MCF 10A (cell line): ENCODE data around the gene WDR43. TPM values are rescaled to one million over a fixed set of nuclear protein-coding genes. Genes with fewer than 3 reads are reported as not detected.

Experiments
- BruUV-seq: library from RNA; stranded (reverse); fragments of 400-500 nt; replicated peaks from 2 replicates; lab custom pipeline; 2021; lab: Mats Ljungman, UMichigan
- CTCF ChIA-PET: fragments of 300-600 bp; sonication (Branson Sonifier 250); formaldehyde crosslinking; extraction: SDS; loops from one replicate; lab custom pipeline; 2021; ENCODE audit warnings: antibody characterized with exemption, inconsistent platforms; lab: Yijun Ruan, JAX
- POLR2A ChIA-PET: fragments of 300-600, 350-650 bp; sonication (Branson Sonifier 250); formaldehyde crosslinking; extraction: SDS; loops from one replicate; lab custom pipeline; 2020; ENCODE audit warnings: antibody characterized with exemption, inconsistent platforms; lab: Yijun Ruan, JAX
- DNase-seq: peaks from one replicate; pipeline ENCODE4 v3.0.0-alpha.2; 2018; ENCODE audit not compliant: unreplicated experiment
- H3K27ac Mint-ChIP-seq: one replicate; pipeline ENCODE4 v1.8.0; 2022; ENCODE audit warnings: mild to moderate bottlenecking, low read depth, mixed read lengths; ENCODE audit not compliant: unreplicated experiment
- H3K27me3 Mint-ChIP-seq: one replicate; pipeline ENCODE4 v1.8.0; 2022; ENCODE audit warnings: mixed read lengths; ENCODE audit not compliant: insufficient read depth, unreplicated experiment
- H3K36me3 Mint-ChIP-seq: one replicate; pipeline ENCODE4 v1.8.0; 2022; ENCODE audit warnings: mild to moderate bottlenecking, moderate library complexity, mixed read lengths; ENCODE audit not compliant: insufficient read depth, unreplicated experiment
- H3K4me1 Mint-ChIP-seq: one replicate; pipeline ENCODE4 v1.8.0; 2022; ENCODE audit warnings: mixed read lengths; ENCODE audit not compliant: insufficient read depth, unreplicated experiment
- H3K4me3 Mint-ChIP-seq: one replicate; pipeline ENCODE4 v1.8.0; 2022; ENCODE audit warnings: mild to moderate bottlenecking, moderate library complexity, mixed read lengths; ENCODE audit not compliant: unreplicated experiment
- H3K9me3 Mint-ChIP-seq: one replicate; pipeline ENCODE4 v1.8.0; 2022; ENCODE audit warnings: mixed read lengths; ENCODE audit not compliant: unreplicated experiment
- CTCF ChIP-seq: fragments of 200-600 bp; IDR thresholded peaks from one replicate; pipeline ENCODE4 v1.8.0; 2022; ENCODE audit warnings: antibody characterized with exemption, mild to moderate bottlenecking; ENCODE audit not compliant: unreplicated experiment
- intact Hi-C: fragments of 100-400 bp; cut with micrococcal nuclease; formaldehyde crosslinking; loops from 2 replicates; pipeline ENCODE4 v1.14.1; 2022
- total RNA-seq: library from RNA; stranded (reverse); gene quantifications from 2 replicates; pipeline ENCODE4 v1.2.3, GENCODE V29; 2022

The WDR43 gene
- total RNA-seq, 1 experiment from 2014 or later = 160 TPM

- no TSS peak for BruUV-seq
- intact Hi-C loops = loop anchor here (1.0 kb wide), 1 partner anchor 31 kb away; no protein-coding TSS in a partner anchor
- DNase-seq = no peak
- peak overlapping the region; percentile 18 for H3K27ac Mint-ChIP-seq
- H3K4me3 Mint-ChIP-seq = peak overlapping the region; percentile 92
- TF ChIP-seq CTCF = no peak
- no peaks in the 10 kb centered on the region for H3K27me3 Mint-ChIP-seq
- ChIA-PET CTCF (interaction anchor here (1.0 kb wide), 1 partner anchor 10 kb away, joined by 4 read pairs; no protein-coding TSS in a partner anchor), POLR2A (interaction anchor here (0.7 to 5.5 kb wide), 11 partner anchors 9 to 113 kb away, joined by 3 to 79 read pairs (median 8); partner anchors contain the start of gene WDR43)
- no peaks in the 10 kb centered on the region for H3K9me3 Mint-ChIP-seq
- H3K36me3 Mint-ChIP-seq = no peaks in the 10 kb centered on the region
- peaks cover 24% of the 10 kb centered on the region for H3K4me1 Mint-ChIP-seq
These were observed 25.9 kb upstream of the WDR43 start for GRCh38 chr2:28868611-28869010.

GRCh38 chr2:28869494-28870145 lies 24.8 kb upstream of the WDR43 start:
- no TSS peak for BruUV-seq

GRCh38 chr2:28870146-28870891 lies 24.1 kb upstream of the WDR43 start, which contains the start of gene TRMT61B:
Gene TRMT61B (minus strand): TSS chr2:28870309. CDS start chr2:28870277, 32 bp downstream.
- Mint-ChIP-seq H3K27ac (peak within 1 kb of the TSS; percentile 79), H3K9me3 (no peaks in the 10 kb centered on the region), H3K27me3 (no peaks in the 10 kb centered on the region), H3K36me3 (no peaks in the 10 kb centered on the region), H3K4me1 (peaks cover 9% of the 10 kb centered on the region), H3K4me3 (peak within 1 kb of the TSS; percentile 92)
- TSS peak; percentile 89 for BruUV-seq
- DNase-seq = peak; percentile 93
- intact Hi-C loops = loop anchor here (2.0 kb wide), 1 partner anchor 24 kb away; the partner anchor contains the start of gene WDR43
- ChIA-PET CTCF (interaction anchor here (0.5 to 1.2 kb wide), 6 partner anchors 10 to 304 kb away, joined by 3 to 5 read pairs (median 3); no protein-coding TSS in a partner anchor), POLR2A (interaction anchor here (0.6 to 5.5 kb wide), 24 partner anchors 9 to 1305 kb away, joined by 3 to 79 read pairs (median 4); partner anchors contain the start of gene WDR43)
- no peak for TF ChIP-seq CTCF

More at GRCh38 chr2:28869494-28870145, 24.8 kb upstream of the WDR43 start:
- Mint-ChIP-seq H3K27ac (peak overlapping the region; percentile 79), H3K36me3 (no peaks in the 10 kb centered on the region), H3K4me3 (peak overlapping the region; percentile 92), H3K9me3 (no peaks in the 10 kb centered on the region), H3K27me3 (no peaks in the 10 kb centered on the region), H3K4me1 (peaks cover 16% of the 10 kb centered on the region)
- CTCF ChIA-PET = interaction anchor here (0.5 to 1.0 kb wide), 4 partner anchors 9 to 1177 kb away, joined by 3 to 4 read pairs (median 3); no protein-coding TSS in a partner anchor
- DNase-seq = no peak
- POLR2A ChIA-PET = interaction anchor here (0.6 to 5.5 kb wide), 24 partner anchors 9 to 1306 kb away, joined by 3 to 79 read pairs (median 5); partner anchors contain the start of genes WDR43 and YPEL5
- intact Hi-C loops = loop anchor here (1.0 to 2.0 kb wide), 2 partner anchors 25 to 30 kb away; partner anchors contain the start of gene WDR43
- no peak for TF ChIP-seq CTCF
